ENCODE results near the gene PPP4R2.

DNA sequence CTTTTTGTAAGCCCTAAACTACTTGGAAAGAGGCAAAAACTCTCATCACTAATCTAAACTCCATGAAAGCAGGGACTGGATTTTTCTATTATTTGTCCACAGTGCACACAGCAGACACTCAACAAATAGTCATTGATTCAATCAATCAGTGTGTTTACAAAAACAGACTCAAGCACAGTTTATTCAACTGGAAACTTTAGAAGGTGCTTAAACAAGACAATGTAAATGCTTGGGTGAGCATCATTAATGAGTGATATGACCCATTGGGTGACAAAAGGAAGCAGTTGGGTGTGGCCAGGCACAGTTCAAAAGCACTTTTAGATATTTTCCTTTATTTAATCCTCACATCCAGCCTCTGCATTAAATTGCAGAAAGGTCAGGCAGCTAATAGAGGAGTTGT lies 32.0 kb upstream of the PPP4R2 start:
- TF ChIP-seq, protein P1, sequence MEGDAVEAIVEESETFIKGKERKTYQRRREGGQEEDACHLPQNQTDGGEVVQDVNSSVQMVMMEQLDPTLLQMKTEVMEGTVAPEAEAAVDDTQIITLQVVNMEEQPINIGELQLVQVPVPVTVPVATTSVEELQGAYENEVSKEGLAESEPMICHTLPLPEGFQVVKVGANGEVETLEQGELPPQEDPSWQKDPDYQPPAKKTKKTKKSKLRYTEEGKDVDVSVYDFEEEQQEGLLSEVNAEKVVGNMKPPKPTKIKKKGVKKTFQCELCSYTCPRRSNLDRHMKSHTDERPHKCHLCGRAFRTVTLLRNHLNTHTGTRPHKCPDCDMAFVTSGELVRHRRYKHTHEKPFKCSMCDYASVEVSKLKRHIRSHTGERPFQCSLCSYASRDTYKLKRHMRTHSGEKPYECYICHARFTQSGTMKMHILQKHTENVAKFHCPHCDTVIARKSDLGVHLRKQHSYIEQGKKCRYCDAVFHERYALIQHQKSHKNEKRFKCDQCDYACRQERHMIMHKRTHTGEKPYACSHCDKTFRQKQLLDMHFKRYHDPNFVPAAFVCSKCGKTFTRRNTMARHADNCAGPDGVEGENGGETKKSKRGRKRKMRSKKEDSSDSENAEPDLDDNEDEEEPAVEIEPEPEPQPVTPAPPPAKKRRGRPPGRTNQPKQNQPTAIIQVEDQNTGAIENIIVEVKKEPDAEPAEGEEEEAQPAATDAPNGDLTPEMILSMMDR (IDR thresholded peaks at IDR 0.05 in 4 of 5, conservative IDR thresholded peaks at IDR 0.05 in 1 of 5) = no peak
- TF ChIP-seq POLR2A (IDR thresholded peaks at IDR 0.05) = no peak
